GM18861 (cell line): Measurements from ENCODE around the gene MCTS1.
"Not testable (repeated sequence)": the region's sequence is repeated elsewhere in the genome, so short reads cannot be mapped to it uniquely, and the experiment has no call there.

Experiments
- ATAC-seq: cut with Tn5 transposase; IDR thresholded peaks from one replicate; pipeline ENCODE4 v1.9.1; 2021; ENCODE audit not compliant: unreplicated experiment

Gene MCTS1, protein sequence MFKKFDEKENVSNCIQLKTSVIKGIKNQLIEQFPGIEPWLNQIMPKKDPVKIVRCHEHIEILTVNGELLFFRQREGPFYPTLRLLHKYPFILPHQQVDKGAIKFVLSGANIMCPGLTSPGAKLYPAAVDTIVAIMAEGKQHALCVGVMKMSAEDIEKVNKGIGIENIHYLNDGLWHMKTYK

DNA sequence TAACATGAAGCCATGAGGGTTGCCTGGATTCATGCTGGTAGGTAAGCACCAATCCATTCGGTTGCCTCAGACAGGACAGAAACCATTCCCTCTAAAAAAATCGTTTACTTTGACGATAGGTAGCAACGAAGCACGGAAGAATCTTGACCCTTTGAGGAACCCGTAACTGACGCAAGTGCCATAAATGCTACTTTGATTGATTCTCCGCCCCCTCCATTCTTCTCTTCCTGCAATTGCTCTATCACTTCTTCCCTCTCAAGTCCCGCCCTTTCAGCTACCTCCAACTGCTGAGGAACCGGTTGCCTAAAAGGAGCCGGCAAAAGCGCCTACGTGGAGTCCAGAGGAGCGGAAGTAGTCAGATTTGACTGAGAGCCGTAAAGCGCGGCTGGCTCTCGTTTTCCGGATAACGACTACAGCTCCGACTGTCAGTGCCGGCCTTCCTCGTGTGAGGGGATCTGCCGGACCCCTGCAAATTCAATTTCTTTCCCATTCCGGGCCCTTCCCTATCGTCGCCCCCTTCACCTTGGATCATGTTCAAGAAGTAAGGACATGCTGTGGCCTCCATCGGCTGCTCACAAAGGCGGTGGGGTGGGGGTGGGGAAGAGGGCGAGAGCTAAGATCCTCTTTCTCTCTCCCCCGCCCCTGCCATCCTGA, at the start of gene MCTS1:
Gene MCTS1, plus strand, starts transcription at position 395 of the 654 bp plus-strand sequence. Its CDS starts 136 bp downstream, at position 531.
- ATAC-seq = peak; percentile 89

DNA sequence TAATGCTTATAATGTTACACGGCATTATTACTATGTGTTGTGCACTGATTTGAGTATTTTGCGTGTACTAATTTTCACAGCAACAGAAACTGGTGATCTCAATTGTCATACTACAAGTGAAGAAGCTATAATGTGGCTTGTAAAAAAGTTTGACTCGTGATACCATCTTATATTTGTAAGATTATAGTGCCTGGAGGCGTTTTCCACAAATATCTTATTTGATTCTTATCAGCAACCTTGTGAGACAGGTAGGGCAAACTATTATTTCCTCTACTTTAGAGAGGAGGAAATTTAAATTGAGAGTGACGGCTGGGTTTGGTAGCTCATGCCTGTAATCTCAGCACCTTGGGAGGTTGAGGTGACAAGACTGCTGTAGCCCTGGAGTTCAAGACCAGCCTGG, 47.6 kb upstream of the MCTS1 start:
- no peak for ATAC-seq

DNA sequence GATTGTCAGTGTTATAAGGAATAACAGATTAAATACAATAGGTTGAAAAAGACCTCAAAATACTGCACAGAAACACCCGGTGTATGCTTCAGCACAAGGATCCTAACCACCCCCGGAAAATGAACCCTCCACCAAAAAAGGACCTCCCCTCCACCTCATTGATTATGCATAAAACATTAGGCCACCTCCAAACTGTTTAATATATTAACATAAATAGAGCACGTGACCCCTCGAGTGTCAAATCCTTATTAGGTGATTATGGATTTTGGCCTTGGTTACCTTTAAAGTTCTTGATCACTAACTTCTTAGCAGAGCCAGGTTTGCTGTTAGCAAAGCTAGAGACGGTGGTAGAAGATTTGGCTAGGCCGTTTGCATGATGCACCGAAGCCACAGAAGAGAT, 44.1 kb upstream of the MCTS1 start:
- ATAC-seq = no peak

DNA sequence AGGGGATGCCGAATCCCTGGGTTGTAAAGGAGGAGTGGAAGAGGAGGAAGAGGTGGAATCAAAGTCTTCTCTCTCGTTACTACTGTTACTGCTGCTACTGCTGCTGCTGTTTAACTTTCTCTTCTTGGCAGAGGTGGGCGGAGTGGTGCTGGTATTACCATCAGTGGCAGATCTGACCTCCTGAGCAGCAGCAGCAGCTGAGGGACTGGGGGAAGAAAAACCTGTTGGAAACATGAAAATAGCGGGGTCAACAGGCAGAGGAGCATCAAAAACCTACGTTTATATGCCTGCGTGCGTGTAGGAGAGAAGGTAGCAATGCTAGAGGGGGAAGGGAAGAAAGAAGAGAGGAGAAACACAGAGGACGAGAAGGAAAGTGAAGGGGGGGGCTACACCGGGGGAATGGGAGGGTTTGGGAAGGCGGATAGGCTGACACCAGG, 43.5 kb upstream of the MCTS1 start:
- ATAC-seq = peak; percentile 25

DNA sequence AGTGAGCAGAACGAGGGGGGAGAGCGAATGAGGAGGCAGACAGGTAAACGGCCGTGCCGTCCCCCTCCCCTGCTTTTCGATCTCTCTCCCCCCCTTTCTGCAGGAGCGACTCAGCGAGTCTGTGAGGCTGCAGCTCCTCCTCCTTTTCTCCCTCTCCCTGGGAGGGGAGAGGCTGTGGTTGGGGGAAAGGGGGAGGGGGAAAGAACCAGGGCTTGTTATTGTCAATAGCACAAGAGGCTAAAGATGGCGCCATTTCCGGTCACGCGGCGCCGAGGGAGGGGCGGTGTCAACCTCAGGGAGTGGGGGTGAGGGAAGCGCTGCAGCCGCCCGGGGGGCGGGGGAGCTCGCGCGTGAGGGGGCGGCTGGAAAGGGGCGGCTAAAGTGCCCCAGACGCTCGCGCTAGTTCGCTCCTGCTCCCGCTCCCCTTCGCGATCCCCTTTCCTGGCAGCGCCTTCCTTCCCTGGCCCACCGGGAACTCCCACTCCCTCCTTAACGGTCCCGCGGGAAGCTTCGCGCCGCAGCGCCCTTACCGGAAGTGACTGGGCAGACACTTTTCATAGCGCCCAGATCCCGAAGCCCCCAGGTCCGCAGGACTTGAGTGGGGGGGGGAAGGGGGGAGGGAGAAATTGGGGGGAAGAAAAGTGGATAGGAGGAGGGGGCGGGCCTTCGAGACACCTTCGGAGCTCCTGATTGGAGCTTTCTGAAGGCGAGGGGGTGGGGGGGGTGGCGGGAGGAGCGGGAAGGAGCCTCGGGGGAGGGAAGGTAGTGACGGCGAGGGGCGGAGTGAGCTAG, 42.9 kb upstream of the MCTS1 start, which contains the start of gene CUL4B:
Gene CUL4B, minus strand, starts transcription at position 121 of the 792 bp plus-strand sequence. CDS start 324 bp downstream, outside the sequence.
- peak; percentile 67 for ATAC-seq

DNA sequence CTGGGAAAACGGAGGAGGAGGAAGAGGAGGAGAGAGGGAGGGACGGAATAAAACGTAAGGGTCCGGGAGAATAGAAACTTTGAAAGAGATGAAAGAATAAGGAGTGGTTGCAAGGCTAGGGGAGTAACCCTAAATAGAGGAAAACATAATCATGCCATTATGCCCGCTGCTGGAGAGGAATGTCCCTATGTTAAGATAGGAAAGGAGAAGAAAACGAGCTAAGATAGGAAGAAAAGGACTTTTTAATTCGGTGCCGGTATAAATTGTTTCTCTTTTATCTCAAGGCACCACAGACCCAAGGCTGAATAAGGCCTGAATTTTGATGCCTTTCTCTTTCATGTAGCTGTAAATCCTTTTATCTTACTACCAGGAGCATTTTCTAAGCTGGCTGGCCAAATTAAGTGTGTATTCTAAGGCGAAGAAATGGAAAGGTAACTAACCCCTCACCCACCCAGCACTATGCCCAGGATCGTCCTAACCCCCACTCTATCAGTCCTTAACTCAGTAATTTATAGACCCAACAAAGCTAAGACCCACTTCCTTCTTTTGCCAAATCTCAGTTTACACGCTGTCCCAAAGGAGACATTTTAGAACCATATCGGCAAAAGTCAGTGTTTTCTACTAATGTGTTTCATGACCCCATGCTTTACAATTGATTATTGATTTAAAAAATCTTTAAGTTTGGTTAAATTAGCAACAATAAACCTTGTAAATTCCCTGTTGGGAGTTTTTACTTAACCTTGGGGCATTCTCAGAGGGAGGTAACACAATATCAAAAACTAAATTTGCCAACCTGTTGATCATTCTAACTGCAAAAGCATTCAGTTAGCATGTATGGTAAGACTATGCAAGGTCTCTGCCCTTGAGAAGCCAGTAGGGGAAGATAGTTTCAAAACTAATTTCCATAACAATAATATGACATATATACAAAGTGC, 42.0 kb upstream of the MCTS1 start:
- no peak for ATAC-seq

DNA sequence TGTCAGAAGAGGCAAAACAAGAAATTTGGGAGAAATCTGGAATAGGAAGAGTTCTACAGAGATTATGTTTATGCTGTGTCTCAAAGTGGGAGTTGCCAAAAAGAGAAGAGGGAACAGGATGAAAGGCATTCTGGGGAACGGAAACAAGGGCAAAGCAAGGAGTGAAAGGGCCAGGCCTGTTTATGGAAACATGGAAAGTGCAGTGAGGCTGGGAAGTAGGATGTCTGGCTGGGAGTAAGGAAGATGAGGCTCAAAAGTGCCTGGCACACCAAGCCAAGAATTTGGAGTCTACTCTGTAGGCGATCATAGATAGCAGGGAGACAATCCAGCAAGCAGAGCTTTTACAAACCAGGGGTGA, 41.4 kb upstream of the MCTS1 start:
- no peak for ATAC-seq

DNA sequence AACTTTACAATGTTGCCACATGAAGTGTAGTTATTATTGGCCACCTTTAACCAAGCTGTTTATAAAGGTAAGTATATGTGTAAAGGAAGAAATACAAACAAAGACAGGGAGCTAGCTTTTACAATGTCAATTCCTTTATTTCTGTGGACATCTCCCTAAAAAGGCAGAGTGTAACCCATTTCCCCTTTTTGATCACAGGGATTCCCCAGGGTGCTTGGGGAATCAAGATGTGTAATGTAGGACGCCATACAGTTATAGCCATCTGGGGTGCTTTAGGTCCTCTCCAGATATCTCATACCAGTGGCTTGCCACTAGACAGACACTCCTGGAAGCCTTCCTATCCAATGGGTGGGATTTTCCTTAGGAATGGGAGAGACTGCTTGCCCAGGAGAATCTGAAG, 39.0 kb upstream of the MCTS1 start:
- no peak for ATAC-seq

DNA sequence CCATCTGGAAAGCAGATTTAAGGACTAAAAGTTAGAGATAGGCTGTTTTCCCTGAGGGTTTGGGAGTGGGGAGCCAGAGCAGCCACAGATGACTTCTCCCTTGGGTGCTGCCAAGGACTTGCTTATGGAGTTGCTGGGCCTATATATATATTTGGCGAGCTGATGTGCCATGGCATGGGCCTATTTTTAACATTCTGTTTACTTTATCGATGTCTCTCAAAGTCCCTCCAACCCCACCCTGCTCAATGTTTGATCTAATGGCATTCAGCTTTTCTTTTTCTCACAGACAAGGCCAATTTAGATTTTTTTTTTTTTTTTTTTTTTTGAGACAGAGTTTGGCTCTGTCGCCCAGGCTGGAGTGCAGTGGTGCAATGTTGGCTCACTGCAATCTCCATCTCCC, 37.1 kb upstream of the MCTS1 start:
- ATAC-seq = no peak

DNA sequence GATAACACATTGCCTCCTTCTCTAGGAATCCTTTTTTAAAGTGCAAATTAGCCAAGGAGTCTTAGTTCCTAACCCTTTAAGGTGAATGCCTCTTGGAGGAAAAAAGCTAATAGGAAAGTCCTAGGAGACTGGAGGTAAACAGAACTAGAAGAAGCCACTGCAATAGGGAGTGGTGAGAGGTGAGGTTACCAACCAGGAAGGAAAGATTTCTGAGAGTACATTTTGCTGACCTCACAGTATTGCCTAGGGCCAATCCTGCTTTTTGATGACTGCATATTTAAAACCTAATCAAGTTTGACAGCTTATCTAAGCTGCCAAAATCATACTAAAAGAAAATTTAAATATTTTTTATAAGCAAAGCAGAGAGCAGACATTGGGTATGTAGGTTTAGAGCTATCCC, 35.9 kb upstream of the MCTS1 start:
- no peak for ATAC-seq

DNA sequence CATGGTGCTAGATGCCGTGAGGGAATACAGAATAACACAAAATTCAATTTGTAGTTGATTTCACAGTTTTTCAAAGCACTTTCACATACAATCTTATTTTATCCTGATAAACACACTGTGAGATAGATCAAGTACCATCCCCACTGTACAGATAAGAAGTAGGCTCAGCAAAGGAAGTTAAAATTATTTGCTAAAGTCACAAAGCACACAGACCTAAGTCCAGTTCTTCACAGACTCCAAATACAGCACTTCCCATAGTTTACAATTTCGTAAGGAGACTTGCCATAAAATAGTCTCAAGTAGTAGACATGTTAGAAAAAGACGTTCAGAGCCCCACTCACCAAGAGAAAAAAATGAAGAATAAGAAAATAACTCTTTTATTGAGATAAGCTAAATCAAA, 35.3 kb upstream of the MCTS1 start:
- no peak for ATAC-seq

DNA sequence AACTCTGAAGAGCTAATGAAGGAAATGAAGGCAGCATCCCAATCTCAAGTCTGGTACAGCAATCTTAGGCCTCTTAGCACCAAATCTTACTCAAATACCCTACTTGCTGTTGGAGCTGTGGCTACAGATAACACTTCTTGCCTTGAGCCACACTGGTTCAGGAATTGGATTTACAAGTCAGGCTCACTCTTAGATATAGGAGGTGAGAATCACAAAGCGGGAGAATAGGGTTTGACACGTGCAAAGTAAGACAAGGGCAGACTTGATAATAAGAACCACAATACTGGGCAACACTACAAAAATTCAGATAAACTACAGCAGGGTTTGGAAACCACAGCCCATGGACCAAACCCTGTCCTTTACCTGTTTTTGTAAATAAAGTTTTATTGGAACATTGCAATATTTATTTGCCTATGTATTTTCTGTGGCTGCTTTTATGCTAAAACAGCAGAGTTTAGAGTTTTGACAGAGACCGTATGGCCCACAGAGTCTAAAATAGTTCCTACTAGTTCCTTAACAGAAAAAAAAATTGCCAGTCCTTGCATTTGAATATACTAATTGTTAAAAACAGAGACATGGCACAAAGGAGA, 33.8 kb upstream of the MCTS1 start:
- no peak for ATAC-seq

DNA sequence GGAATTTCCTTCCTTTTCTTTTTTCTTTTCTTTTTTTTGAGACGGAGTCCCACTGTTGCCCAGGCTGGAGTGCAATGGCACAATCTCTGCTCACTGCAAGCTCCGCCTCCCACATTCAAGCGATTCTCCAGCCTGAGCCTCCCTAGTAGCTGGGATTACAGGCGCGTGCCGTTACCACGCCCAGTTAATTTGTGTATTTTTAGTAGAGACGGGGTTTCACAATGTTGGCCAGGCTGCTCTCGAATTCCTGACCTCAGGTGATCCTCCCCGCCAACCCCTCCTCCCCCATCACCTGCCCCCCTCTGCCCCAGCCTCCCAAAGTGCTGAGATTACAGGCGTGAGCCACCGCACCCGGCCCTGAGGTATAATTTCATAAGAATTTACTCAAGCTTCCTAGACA, 30.1 kb upstream of the MCTS1 start:
- not testable (repeated sequence) for ATAC-seq

DNA sequence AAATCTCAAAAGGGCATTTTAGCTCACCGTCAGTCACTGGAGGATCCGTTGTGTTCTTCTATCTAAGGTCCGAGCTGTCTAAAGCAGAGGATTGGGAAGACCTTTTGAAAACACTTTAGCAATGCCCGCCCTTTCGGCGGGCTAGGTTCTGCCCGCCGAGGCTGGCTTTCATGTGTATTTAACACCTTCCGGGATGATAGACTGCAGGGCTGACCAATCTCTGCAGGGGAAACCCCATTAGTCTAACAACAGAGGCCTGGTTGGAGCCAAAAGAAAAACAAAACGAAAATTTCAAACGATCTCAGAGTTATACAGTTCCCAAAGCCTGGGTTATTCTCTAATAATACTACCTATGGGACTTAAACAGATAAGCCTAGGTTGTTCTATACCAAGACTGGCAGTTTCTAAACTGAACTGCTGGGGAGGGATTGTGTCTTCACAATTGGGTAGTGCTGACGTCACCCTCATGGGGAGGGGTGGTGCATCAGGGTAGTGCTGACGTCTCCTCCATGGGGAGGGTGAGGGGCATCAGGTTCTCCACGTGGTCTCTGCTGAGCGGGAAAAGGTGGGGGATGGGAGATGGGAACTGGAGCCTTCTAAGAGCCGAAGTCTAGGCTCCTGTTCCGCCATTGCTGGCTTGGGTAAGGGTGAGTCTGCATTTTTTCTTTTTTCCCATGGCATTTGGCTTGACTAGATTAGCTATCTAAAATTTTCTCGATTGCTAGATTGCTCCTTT, 28.4 kb upstream of the MCTS1 start:
- ATAC-seq = no peak

DNA sequence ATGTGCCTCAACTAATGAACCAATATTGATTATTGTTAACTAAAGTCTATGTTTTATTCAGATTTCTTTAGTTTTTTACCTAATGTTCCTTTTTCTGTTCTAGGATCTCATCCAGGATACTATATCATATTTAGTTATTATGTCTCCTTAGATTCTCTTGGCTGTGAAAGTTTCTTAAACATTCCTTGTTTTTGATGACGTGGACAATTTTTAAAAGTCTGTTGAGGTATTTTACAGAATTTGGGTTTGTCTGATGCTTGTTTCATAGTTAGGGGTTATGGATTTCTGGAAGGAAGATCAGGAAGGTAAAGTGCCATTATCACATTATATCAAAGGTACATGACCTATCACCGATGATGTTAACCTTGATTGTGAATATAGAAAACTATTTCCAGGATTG, 18.2 kb upstream of the MCTS1 start:
- no peak for ATAC-seq

DNA sequence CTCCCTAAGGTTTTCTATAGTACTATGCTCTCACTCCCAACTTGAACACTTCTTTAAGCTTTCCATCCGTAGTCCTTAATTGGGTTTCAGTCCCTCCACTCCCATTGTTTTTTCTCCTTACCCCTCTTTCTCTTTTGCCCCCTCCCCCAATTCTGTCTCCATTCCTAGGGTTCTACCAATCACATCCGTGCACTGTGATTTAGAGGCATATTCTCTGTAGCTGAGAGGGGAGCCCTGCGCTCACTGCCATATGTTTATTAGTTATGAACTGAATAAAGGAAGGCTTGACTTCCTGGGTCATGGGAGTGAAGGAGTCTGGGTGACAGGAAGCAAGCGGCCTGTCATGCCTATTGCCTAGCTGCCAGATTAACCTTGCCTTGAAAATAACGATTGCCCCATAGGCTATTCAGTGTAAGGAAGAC, 471 bp downstream of the MCTS1 start:
- ATAC-seq = peak; percentile 39

DNA sequence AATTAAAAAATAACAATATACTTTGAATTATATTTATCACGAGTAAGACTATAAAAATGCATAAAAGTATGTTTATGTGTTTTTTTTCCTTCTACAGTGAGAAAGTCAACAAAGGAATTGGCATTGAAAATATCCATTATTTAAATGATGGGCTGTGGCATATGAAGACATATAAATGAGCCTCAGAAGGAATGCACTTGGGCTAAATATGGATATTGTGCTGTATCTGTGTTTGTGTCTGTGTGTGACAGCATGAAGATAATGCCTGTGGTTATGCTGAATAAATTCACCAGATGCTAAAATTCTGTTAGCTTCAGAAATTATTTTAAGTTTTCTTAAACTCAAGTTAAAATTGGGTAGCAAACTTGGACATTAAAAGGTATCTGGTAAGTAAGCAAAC, 8.2 kb downstream of the MCTS1 start:
- ATAC-seq = no peak

DNA sequence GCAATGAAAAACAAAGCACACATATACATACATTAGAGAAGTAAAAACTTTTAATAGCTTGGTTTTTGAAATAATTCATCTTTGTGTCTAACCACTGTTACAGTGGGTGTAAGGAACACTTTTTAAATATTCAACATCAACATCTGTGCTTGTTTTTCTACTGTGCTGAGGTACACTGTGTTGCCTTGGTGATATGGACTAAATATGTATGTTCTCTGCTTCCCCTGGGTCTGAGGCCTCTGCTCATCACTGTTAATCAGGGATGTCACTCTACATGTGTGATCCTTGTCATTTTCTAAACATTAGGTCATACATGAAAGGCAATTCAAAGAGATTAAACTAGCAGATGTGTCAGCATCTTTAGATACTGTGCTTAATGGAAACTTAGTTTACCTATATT, 10.9 kb downstream of the MCTS1 start:
- no peak for ATAC-seq

DNA sequence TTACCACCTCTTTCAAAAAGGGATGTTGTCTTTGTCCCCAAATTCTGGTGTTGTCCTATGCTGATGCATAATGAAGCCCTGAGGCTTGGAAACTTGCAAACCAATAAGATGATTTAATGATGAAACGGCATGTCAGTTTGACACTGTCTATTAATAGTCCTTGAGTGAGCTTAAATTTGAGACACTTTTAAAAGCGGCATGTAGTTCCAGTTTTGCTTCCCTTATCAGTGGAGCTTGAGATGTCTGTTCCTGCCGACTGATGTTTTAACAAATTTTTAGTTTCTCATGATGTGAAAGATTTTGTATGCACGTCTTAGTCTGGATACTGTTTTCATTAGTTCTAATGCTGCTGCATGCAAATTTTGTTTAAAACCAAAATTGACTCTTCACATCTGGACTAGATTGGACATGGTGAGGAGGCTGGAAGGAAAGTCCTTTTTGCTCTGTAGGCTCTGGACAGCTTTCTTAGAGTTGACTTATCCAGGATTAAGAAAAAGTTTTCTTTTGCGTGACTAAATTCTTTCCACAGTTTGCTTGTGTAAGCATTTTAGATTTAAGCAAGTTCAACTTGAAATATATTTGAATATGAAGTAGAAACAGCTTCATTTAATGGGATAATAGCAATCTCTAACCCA, 14.2 kb downstream of the MCTS1 start:
- ATAC-seq = no peak
